Subcutaneous adipose tissue (tissue), 4 donors: ENCODE results near the gene CACNA1A. TPM values are rescaled to one million over a fixed set of nuclear protein-coding genes. Genes with fewer than 3 reads are reported as not detected.

Source experiments
- total RNA-seq, 4 donors: library from RNA; depleted of rRNA; stranded (reverse); fragments of >200 nt; gene quantifications; one replicate each; pipeline ENCODE4 v1.1.0, GENCODE V29; 2016
- TF ChIP-seq, protein P1 (sequence below): fragments of 450-650 bp; IDR thresholded peaks from one replicate; pipeline ENCODE4 v1.5.1; 2016; ENCODE audit warnings: low read depth, mild to moderate bottlenecking, control low read depth, antibody characterized with exemption, moderate library complexity

CACNA1A gene
- total RNA-seq, 4 donors from 2014 or later: 0.44 to 3.9 (median 1.2) TPM

GRCh38 chr19:13211426-13212308, 294.6 kb downstream of the CACNA1A start:
- TF ChIP-seq, protein P1, sequence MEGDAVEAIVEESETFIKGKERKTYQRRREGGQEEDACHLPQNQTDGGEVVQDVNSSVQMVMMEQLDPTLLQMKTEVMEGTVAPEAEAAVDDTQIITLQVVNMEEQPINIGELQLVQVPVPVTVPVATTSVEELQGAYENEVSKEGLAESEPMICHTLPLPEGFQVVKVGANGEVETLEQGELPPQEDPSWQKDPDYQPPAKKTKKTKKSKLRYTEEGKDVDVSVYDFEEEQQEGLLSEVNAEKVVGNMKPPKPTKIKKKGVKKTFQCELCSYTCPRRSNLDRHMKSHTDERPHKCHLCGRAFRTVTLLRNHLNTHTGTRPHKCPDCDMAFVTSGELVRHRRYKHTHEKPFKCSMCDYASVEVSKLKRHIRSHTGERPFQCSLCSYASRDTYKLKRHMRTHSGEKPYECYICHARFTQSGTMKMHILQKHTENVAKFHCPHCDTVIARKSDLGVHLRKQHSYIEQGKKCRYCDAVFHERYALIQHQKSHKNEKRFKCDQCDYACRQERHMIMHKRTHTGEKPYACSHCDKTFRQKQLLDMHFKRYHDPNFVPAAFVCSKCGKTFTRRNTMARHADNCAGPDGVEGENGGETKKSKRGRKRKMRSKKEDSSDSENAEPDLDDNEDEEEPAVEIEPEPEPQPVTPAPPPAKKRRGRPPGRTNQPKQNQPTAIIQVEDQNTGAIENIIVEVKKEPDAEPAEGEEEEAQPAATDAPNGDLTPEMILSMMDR: no peak

DNA sequence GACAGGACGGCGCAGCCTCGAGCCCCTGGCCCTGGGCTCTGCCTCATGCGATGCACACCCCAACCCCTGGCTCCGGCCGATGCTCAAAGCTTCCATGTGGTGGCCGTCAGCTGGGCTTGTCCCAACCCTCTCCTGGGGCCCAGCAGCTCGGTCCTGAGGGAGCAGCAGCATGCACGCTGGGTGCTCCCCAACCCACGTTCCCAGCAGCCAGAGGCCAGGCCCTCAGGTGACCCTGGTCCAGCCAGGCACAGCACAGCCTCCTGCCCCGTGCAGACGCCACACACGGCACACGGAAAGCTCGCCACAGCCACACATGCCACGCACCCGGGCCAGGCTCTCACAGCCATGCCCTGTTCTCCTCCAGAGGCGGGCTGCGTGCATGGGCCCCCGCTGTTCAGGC, 295.3 kb downstream of the CACNA1A start:
- TF ChIP-seq, protein P1: no peak

GRCh38 chr19:13210339-13210775, 295.9 kb downstream of the CACNA1A start:
- TF ChIP-seq, protein P1: no peak

- TF ChIP-seq, protein P1: no peak
Measured at GRCh38 chr19:13209484-13210338, 296.6 kb downstream of the CACNA1A start.

DNA sequence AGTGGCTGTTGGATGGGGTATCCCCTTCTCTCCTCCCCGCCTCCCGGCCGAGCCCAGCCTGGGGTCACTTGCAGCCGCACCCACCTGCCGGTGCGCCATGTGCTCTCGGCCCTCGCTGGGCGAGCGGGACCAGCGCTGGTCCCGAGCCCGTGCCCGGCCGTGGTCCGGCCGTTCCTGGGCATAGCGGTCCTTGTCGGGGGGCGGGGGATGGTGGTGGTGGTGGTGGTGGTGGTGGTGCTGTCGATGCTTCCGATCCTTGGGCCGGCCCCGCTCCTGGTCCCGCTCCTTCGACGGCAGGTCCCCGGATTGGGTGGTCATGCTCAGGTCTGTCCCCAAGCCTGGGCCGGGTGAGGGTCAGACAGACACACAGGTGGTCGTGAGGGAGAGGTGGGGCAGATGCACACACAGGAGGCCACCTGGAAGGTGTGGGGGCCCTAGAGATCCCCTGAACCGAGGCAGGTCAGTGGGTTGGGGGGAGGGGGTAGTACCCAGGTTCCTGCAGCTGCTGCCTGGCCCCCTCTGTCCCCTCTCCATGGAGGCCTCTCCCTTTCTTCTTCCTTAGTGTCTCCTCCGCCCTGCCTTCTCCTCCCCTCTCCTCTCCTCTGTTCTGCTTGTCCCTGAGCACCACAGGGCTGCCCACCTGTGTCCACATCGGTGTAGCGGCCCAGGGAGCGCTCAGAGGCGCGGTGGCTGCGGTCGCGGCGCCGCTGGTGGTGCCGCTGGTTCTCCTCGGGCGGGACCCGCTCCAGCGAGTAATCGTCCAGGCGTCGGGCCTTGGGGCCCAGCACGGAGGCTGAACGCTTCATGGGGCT, 297.4 kb downstream of the CACNA1A start:
- TF ChIP-seq, protein P1: no peak

DNA sequence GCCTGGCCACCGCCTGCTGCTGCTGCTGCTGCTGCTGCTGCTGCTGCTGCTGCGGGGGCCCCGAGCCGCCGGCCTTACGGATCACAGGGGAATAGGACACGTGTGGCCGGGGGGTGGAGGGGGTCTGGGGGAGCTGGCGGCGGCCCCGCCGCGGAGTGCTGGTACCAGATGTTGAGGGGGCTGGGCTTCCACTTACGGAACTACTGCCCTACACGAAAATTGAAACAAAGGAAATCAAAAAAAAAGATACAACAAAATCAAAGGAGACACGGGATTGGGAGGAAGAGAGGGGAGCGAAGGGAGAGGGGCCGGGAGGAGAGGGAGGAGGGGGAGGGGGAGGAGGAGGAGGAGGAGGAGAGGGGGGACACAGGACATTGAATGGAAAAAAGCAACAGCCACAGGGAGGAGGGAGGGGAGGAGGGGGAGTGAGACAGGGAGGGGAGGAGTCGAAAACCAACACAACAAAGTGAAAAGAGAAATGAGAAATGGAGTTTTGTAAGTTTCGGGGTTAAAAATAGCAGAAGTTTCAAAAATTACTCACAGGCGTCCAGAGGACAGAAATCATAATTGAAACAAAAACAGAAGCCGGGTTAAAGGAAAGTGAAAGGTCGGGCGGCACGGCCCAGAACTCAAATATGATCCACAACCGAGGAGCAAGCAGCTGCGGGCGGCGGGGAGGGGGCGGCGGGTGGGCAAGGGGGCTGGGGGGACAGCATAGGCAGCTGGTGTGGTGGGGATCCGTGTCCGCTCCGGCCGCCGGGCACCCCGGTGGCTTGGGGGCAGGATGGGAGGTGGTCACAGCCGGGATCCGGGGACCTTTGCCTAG, 298.2 kb downstream of the CACNA1A start:
- TF ChIP-seq, protein P1: no peak
